T-helper 9 cell (primary cell): ENCODE data around the gene MUC13.
"Not testable (repeated sequence)": the region's sequence is repeated elsewhere in the genome, so short reads cannot be mapped to it uniquely, and the experiment has no call there.

Experiments used
- DNase-seq: peaks from one replicate; pipeline ENCODE4 v3.0.0-alpha.2; 2020
- total RNA-seq, 2 donors: gene quantifications; one replicate each; lab custom pipeline; 2026; lab: John Stamatoyannopoulos, UW

Gene MUC13
- 0 to 0.24 reads per million in 2 donors for total RNA-seq

DNA sequence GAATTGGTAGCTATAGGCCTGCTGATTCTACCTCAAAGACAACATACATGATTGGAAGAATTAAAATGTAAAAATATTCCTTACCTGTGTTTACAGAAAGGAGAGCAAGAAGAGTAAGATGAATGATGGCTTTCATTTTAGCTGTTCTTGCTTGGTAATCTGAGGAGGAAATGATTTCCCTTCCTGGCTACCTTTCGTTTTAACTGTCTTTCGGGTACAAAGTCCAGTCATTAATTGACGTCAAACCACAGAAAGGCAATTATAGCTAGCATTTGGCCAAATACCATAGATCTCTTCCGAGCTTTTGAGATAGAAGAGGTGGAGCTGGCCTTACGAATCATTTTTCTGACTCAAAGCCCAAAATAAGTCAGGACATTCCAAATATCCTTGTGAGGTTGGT, at the start of gene MUC13:
Gene MUC13, minus strand, starts transcription at position 175 of the 400 bp plus-strand sequence. Its CDS starts 39 bp downstream, at position 136.
- no peak for DNase-seq

GRCh38 chr3:124982855-124983254, 48.3 kb upstream of the MUC13 start:
- DNase-seq, result no peak

- DNase-seq, result no peak
These were observed 46.9 kb upstream of the MUC13 start for GRCh38 chr3:124981472-124981871.

DNA sequence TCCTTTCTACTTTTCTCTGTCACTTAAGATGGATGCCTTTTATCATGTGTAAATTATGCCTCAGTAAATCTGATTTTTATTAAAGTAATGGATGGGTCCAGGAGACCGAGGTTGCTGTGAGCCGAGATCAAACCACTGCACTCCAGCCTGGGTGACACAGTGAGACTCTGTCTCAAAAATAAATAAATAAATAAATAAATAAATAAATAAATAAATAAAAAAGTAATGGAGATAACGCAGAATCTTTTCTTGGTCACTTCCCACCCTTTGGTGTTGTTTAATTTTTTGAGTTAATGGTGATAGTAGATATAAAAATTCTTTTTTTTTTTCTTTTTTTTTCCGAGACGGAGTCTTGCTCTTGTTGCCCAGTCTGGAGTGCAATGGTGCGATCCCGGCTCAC, 44.1 kb upstream of the MUC13 start:
- DNase-seq, result no peak

GRCh38 chr3:124976383-124976782, 41.8 kb upstream of the MUC13 start:
- DNase-seq, result no peak

GRCh38 chr3:124974691-124975090, 40.1 kb upstream of the MUC13 start:
- DNase-seq, result no peak

- DNase-seq, result no peak
These were observed 38.7 kb upstream of the MUC13 start for GRCh38 chr3:124973290-124973689.

- no peak for DNase-seq
These were observed 37.9 kb upstream of the MUC13 start for GRCh38 chr3:124972457-124972856.

DNA sequence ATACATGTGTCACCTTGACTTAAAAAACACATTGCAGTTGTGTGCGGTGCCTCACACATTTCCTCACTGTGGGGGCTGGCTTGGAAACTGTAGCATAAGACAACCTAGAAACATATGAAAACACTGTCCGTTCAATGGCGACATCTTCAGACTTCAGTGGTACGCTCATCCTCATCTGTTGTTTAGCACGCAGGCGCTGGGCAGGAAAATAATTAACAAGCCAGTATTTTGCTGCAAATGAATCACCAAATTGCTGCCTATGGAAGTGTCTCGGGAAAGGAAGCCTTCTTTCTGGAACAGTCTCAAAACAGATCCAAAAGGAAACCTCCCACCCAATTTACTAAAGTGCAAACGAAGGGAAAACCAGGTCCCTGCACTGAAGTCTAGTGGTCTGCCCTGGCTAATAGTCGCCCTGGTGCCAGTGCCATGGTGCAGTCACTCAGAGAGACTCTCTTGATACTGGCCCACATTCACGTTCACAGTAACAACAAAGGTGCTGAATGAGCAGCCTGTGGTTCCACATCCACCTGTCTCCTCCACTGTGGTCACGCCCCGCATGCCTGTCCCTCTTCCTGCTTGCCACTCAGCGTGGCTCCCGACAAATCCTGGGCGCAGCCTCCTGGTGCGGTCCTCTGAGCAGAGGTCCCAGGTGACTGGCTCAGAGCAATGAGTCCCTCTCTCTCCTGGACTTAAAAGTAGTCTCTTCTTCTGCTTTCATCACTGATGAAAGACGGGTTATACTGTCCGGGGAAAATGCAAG, 35.6 kb upstream of the MUC13 start:
- DNase-seq, result no peak

GRCh38 chr3:124969190-124969589, 34.6 kb upstream of the MUC13 start:
- DNase-seq, result no peak

DNA sequence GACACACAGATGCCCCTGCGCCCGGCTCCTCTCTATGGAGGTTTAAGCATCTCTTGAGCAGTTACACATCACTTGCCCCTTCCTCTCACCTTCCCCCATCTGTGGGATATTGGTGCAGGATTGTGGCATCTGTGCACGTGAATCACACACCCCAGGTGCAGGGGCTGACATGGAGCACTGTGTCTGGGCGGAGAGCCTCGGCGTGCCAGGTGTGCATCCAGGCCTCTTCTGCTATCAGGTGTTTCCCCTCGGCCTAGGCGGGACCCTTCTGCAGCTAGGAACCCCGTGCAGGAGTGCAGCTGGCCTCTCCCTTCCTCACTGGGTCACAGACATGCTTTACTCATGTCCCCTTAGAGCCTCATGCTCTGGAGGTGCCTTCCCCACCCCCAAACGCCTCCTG, 33.4 kb upstream of the MUC13 start:
- DNase-seq, result no peak

DNA sequence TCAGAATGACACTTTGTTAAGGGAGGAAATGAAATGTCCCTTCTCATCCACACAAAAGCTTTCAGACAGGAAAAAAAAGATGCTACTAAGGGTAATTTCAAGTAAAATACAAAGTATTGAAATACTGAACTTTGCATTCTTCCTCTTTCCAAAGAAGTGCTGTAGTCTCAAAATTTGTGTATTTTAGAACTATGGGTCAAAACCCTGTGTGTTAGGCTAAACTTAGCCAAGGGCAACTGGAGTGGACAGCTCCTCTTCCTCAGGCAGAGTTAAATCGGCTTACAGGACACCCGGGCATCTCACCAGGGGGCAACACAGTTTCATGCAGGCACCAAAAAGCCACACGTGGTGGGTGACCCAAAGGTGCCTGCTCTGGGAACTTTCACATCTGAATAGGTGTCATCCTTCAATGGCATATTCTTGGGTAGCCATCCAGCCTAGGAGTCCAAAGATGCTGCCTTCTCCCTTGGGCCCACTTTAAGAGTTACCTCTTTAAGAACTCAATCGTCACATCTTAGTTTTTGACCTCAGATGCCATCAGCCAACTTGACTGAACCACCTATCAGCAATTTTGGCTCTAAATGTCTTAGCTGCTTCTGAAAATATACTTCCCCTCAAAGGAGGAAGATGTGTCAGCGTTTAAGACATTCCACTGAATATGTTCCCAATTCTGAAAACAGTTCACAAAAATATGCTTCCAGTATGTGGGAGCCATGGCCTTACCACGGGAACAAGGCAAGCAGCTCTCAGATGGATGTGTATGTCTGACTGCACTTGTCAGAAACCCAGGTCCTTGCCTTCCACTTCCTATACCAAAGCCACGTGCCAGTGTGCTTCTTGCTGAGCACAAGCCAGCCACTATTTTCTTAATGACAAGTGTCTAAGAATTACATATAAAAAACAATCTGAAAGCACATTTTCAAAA, 32.2 kb upstream of the MUC13 start:
- no peak for DNase-seq

DNA sequence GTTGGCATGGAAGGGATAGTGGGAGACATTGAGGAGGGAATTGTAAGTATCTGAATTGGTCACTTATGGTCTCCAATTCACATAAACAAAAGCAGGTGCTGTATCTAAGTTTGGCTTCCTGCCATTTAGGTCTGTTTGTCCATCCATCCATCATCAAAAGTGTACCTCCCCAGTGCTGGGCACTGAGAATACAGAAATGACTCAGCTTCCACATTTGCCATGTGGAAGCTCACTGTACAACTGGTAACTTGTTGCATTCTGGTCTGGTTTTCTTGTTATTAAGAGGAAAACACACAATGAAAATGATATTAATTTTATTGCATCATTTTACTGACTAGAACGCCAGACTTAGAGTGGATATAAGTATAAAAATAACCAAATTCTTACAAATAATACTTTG, 30.9 kb upstream of the MUC13 start:
- no peak for DNase-seq

- no peak for DNase-seq
These were observed 29.8 kb upstream of the MUC13 start for GRCh38 chr3:124964387-124964786.

DNA sequence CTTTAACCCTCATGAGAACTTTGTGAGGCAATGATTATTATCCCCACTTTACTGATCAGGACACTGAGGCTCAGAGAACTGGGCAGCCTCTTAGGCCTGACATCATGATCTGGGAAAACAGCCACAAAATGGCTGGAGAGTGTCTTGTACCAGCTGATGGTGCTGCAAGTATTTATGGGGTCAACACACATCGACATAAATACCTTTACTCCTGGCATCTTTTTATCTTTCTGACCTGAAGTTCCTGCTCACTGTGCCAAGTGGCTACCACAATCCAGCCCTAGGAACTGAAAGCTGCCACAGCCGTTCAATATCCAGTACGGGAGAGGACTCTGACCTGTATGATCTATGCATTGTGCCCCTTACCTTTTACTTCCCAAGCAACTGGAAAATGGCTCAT, 29.2 kb upstream of the MUC13 start:
- DNase-seq, result no peak

GRCh38 chr3:124962403-124962940, 27.9 kb upstream of the MUC13 start:
- DNase-seq, result no peak

DNA sequence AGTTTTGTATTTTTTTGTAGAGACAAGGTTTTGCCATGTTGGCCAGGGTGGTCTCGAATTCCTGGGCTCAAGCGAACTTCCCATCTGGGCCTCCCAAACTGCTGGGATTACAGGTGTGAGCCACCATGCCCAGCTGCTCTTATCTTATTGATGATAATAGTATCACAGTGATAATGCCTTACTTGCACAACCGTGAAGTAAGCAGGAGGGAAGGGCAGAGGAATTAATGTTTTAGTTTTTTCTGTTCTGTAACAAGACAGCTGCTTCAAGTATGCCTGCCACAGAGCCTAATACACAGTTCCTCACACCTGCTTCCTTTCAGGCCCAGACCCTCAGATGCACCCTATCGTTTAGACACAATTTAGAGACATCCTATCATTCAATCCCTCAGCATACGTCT, 26.1 kb upstream of the MUC13 start:
- no peak for DNase-seq

GRCh38 chr3:124960105-124960504, 25.6 kb upstream of the MUC13 start:
- no peak for DNase-seq

DNA sequence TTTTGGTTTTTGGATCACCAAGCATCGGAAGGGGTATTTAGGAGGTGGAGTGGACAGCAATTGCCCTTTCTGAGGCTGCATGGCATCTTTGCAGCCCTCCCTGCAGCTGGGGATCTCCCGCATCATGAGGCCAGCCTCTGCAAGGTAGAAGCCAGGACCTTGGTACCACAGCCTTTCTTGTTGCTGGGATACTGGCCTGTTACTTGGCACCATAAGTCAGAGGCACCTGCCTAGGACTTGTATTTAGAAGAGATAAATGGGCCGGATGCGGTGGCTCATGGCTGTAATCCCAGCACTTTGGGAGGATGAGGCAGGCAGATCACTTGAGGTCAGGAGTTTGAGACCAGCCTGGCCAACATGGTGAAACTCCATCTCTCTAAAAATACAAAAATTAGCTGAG, 23.4 kb upstream of the MUC13 start:
- not testable (repeated sequence) for DNase-seq

DNA sequence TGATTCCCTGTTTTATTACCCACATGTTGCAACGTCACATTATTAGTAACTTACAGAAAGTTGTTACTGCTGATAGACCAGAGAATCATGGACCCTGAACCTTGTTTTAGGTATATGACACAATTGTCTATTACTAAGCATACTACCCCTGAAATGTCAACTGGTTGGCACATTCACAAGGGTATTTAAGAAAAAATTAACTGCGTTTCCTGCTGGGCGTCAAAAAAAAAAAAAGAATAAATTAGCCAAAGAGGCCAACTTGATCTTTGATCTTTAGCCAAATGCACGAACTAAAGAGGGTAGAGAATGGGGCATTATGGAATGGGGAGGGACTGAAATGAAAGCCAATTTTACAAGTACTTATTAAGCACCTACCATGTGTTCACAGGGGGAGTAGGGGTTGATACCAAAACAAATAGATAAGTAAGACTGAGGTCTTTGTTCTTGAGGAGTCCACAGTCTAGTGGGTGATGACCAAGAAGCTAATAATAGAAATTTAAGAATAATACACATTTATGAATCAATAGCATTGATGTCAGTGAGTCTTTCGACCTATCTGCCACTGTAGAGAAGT, 17.8 kb upstream of the MUC13 start:
- DNase-seq, result no peak

- no peak for DNase-seq
These were observed 17.1 kb upstream of the MUC13 start for GRCh38 chr3:124951511-124952281.

DNA sequence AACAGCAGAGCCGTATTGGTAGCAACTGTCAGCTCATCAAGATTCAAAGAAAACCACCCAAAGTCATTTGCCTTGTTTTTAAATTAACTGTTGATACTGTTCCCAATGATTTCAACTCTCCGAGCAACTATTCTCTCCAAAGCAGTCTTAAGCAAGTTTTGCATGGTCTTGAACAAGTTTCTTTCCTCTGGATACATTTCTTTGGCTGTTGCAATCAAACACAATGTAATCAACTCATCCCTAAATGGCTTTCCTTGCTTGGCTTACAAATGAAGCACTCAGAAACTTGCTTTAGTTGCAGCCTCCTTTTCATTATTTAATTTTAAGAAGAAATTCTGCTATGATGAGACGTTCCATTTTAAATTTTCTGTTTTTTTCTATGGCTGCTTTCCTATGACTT, 15.5 kb upstream of the MUC13 start:
- no peak for DNase-seq
